Measurements from ENCODE around the gene BMAL1. TPM values are rescaled to one million over a fixed set of nuclear protein-coding genes. Genes with fewer than 3 reads are reported as not detected.
"Not testable (repeated sequence)": the region's sequence is repeated elsewhere in the genome, so short reads cannot be mapped to it uniquely, and the experiment has no call there.

BMAL1 gene
- total and polyA plus RNA-seq, 2 of the 4 experiments (the other 2 are of a cell fraction) = 8.8 to 9.9 TPM

DNA sequence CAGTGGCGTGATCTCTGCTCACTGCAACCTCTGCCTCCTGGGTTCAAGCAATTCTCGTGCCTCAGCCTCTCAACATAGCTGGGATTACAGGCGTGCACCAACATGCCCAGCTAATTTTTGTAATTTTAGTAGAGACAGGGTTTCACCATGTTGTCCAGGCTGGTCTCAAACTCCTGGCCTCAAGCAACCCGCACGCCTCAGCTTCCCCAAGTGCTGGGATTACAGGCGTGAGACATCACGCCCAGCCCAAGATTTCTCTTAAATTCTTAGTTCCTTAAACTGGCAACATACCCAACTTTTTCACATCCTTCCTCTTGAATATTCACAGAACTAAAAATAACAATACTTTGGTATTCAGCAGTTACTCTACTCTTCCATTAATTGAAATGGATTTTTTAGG, 159.2 kb downstream of the BMAL1 start:
- ATAC-seq (ENCODE audit: low read depth); H4K8ac ChIP-seq (ENCODE audit: low read depth in 2 of 2, low read length in 2 of 2); H3K9me1 ChIP-seq (ENCODE audit: insufficient read depth, low read length); H3K9me3 ChIP-seq (ENCODE audit: control insufficient read depth, insufficient read depth, low read length); DNase-seq; H3K56ac ChIP-seq (ENCODE audit: extremely low read depth, insufficient read depth, low read length); H2BK15ac ChIP-seq (ENCODE audit: low read depth, low read length); H3K4me2 ChIP-seq (ENCODE audit: low read depth, low read length); H2AK5ac ChIP-seq (ENCODE audit: low read depth, low read length); H3K27ac ChIP-seq (ENCODE audit: insufficient read depth, low read length); in situ Hi-C loops (cut with MboI; ENCODE audit: low sequenced_read_pairs); H2BK5ac ChIP-seq (ENCODE audit: low read depth, low read length, poor library complexity, severe bottlenecking); H3K4me3 ChIP-seq (ENCODE audit: insufficient read depth, low read depth, low read length); H3K18ac ChIP-seq (ENCODE audit: low read depth, low read length); H4K20me1 ChIP-seq (ENCODE audit: insufficient read depth, low read length); intact Hi-C loops (cut with micrococcal nuclease); H2AFZ ChIP-seq (replicated peaks; ENCODE audit: low read length, poor library complexity); H3K23ac ChIP-seq (ENCODE audit: low read depth, low read length); dilution Hi-C loops (cut with HindIII; ENCODE audit: low sequenced_read_pairs, unreplicated experiment); H4K5ac ChIP-seq (ENCODE audit: low read depth, low read length); H2AK9ac ChIP-seq (replicated peaks; ENCODE audit: low read depth, low read length, poor library complexity); H4K91ac ChIP-seq (ENCODE audit: insufficient read depth, low read depth, low read length); H3K27me3 ChIP-seq (ENCODE audit: control insufficient read depth, insufficient read depth, low read length); H2BK20ac ChIP-seq (ENCODE audit: low read depth, low read length); H3K14ac ChIP-seq (replicated peaks; ENCODE audit: low read depth, low read length); H3K4ac ChIP-seq (ENCODE audit: low read depth, low read length); H2BK120ac ChIP-seq (ENCODE audit: low read depth, low read length); H3K9ac ChIP-seq (ENCODE audit: low read depth, low read length); H3K4me1 ChIP-seq (ENCODE audit: control insufficient read depth, insufficient read depth, low read length); BruUV-seq (replicated peaks); H3K36me3 ChIP-seq (ENCODE audit: control insufficient read depth, insufficient read depth, low read length): not testable (repeated sequence)
- CTCF ChIA-PET = interaction anchor here (0.9 kb wide), 1 partner anchor 10 kb away, joined by 3 read pairs; no protein-coding TSS in a partner anchor
- POLR2A ChIA-PET (ENCODE audit: unreplicated experiment) = interaction anchor here (0.9 kb wide), 1 partner anchor 9 kb away, joined by 3 read pairs; no protein-coding TSS in a partner anchor
- peaks cover 20 to 30% of the 10 kb centered on the region in 2 experiments for H3K79me1 ChIP-seq (ENCODE audit: low read depth in 1 of 2, low read length in 2 of 2)
- WGBS, 2 experiments (ENCODE audit: extremely low coverage in 2 of 2, insufficient read length in 1 of 2) = 100% methylated on average over 5 of the region's 7 CpGs; no CpG with 5 or more reads in 1 of the 2 experiments

Other genes with a start within 250 kb of the BMAL1 start
- 59.9 and 84.2 TPM in 2 replicates for gene BTBD10, start 185.4 kb downstream of the BMAL1 start, total RNA-seq (2012; rRNA removed)
- 25.4 and 32.5 TPM in 2 replicates for gene BTBD10, start 185.4 kb downstream of the BMAL1 start, polyA plus RNA-seq (2012; rRNA removed)
- gene PTH, start 218.2 kb downstream of the BMAL1 start, total RNA-seq (2012; rRNA removed) = not detected in 2 replicates
- not detected in 2 replicates for gene PTH, start 218.2 kb downstream of the BMAL1 start, polyA plus RNA-seq (2012; rRNA removed)

Data from IMR-90 (cell line).